ENCODE results near the gene MARCO.

The MARCO gene

DNA sequence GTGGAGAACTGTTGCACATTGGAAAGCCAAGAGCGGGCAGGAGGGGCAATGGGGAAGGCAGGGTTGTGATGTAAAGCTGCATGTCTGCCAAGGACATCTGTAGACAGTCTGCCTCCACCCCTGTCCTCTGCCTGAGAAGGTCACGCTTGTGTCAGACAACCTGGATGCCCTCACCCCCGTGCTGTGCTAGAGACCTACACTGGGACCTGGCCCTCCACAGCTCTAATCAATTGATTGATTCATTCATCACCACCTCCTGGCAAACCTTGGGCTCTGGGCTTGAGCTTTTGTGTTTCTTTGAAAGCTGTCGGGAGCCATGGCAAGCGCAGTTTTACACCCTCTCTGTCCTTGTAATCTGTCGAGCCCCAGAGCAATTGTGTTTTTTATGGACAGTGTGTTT, 41.1 kb downstream of the MARCO start:
- TF ChIP-seq YY1 (IDR thresholded peaks at IDR 0.05; ENCODE audit: insufficient read depth, insufficient read length) (no peak), ZNF274 (IDR thresholded peaks at IDR 0.05; ENCODE audit: low read depth, low read length) (no peak), SUZ12 (IDR thresholded peaks at IDR 0.05; ENCODE audit: extremely low read depth, insufficient read depth, insufficient read length) (no peak)
- DNase-seq (ENCODE audit: low read depth, low spot score), result no peak

GRCh38 chr2:118983915-118984314, 41.9 kb downstream of the MARCO start:
- H3K4me1 ChIP-seq (ENCODE audit: insufficient read depth, insufficient read length), result no peaks in the 10 kb centered on the region
- H3K9me3 ChIP-seq (ENCODE audit: insufficient read depth, low read length), result 0 out of 2 replicates have a peak, but pooled peaks cover 5% of the 10 kb centered on the region
- peaks cover 25% of the 10 kb centered on the region for H3K27me3 ChIP-seq (ENCODE audit: insufficient read depth, insufficient read length)
- H3K36me3 ChIP-seq (ENCODE audit: insufficient read depth, insufficient read length, low read length), result no peaks in the 10 kb centered on the region
- no peak for TF ChIP-seq ZNF274 (IDR thresholded peaks at IDR 0.05; ENCODE audit: low read depth, low read length)
- TF ChIP-seq YY1 (IDR thresholded peaks at IDR 0.05; ENCODE audit: insufficient read depth, insufficient read length), result no peak
- TF ChIP-seq SUZ12 (IDR thresholded peaks at IDR 0.05; ENCODE audit: extremely low read depth, insufficient read depth, insufficient read length), result no peak
- no peak overlapping the region for H3K4me3 ChIP-seq (ENCODE audit: insufficient read length, low read depth)
- no peak for DNase-seq (ENCODE audit: low read depth, low spot score)
- no peak overlapping the region for H3K9ac ChIP-seq (ENCODE audit: insufficient read length, low read depth)

More for the DNA sequence above, 41.1 kb downstream of the MARCO start:
- Histone ChIP-seq H3K4me1 (ENCODE audit: insufficient read depth, insufficient read length) (no peaks in the 10 kb centered on the region), H3K9ac (ENCODE audit: insufficient read length, low read depth) (no peak overlapping the region), H3K36me3 (ENCODE audit: insufficient read depth, insufficient read length, low read length) (no peaks in the 10 kb centered on the region), H3K4me3 (ENCODE audit: insufficient read length, low read depth) (no peak overlapping the region), H3K9me3 (ENCODE audit: insufficient read depth, low read length) (0 out of 2 replicates have a peak, but pooled peaks cover 5% of the 10 kb centered on the region), H3K27me3 (ENCODE audit: insufficient read depth, insufficient read length) (peaks cover 33% of the 10 kb centered on the region)

DNA sequence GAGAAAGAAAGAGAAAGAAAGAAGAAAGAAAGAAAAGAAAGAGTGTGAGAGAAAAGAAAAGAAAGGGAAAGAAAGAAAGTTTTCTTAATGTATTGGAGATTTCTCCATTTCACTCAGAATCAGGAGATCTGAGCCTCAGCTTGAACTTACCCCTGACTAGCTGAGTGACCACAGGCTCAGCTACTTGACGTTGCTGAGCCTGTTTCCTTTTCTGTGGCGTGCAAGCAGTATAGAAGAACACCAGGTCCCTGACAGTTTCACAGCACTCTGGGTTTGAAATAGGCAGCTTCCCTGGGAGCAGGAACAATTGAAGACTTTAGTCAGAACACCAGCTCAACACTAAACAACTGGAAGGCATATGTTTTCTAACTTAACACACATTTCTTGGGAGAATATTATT, 44.7 kb downstream of the MARCO start:
- TF ChIP-seq ZNF274 (IDR thresholded peaks at IDR 0.05; ENCODE audit: low read depth, low read length), result no peak
- no peak for TF ChIP-seq YY1 (IDR thresholded peaks at IDR 0.05; ENCODE audit: insufficient read depth, insufficient read length)
- TF ChIP-seq SUZ12 (IDR thresholded peaks at IDR 0.05; ENCODE audit: extremely low read depth, insufficient read depth, insufficient read length), result no peak
- Histone ChIP-seq H3K36me3 (ENCODE audit: insufficient read depth, insufficient read length, low read length) (no peaks in the 10 kb centered on the region), H3K4me3 (ENCODE audit: insufficient read length, low read depth) (no peak overlapping the region), H3K4me1 (ENCODE audit: insufficient read depth, insufficient read length) (no peaks in the 10 kb centered on the region), H3K27me3 (ENCODE audit: insufficient read depth, insufficient read length) (peaks cover 3% of the 10 kb centered on the region), H3K9ac (ENCODE audit: insufficient read length, low read depth) (no peak overlapping the region), H3K9me3 (ENCODE audit: insufficient read depth, low read length) (0 out of 2 replicates have a peak, but pooled peaks cover 5% of the 10 kb centered on the region)
- DNase-seq (ENCODE audit: low read depth, low spot score), result no peak

- TF ChIP-seq ZNF274 (IDR thresholded peaks at IDR 0.05; ENCODE audit: low read depth, low read length) (no peak), YY1 (IDR thresholded peaks at IDR 0.05; ENCODE audit: insufficient read depth, insufficient read length) (no peak), SUZ12 (IDR thresholded peaks at IDR 0.05; ENCODE audit: extremely low read depth, insufficient read depth, insufficient read length) (no peak)
- no peak overlapping the region for H3K9ac ChIP-seq (ENCODE audit: insufficient read length, low read depth)
- DNase-seq (ENCODE audit: low read depth, low spot score), result no peak
- H3K9me3 ChIP-seq (ENCODE audit: insufficient read depth, low read length), result 0 out of 2 replicates have a peak, but pooled peaks cover 5% of the 10 kb centered on the region
- H3K4me3 ChIP-seq (ENCODE audit: insufficient read length, low read depth), result no peak overlapping the region
- peaks cover 3% of the 10 kb centered on the region for H3K27me3 ChIP-seq (ENCODE audit: insufficient read depth, insufficient read length)
- no peaks in the 10 kb centered on the region for H3K4me1 ChIP-seq (ENCODE audit: insufficient read depth, insufficient read length)
- no peaks in the 10 kb centered on the region for H3K36me3 ChIP-seq (ENCODE audit: insufficient read depth, insufficient read length, low read length)
Observed at GRCh38 chr2:118987886-118988285, 45.9 kb downstream of the MARCO start.

DNA sequence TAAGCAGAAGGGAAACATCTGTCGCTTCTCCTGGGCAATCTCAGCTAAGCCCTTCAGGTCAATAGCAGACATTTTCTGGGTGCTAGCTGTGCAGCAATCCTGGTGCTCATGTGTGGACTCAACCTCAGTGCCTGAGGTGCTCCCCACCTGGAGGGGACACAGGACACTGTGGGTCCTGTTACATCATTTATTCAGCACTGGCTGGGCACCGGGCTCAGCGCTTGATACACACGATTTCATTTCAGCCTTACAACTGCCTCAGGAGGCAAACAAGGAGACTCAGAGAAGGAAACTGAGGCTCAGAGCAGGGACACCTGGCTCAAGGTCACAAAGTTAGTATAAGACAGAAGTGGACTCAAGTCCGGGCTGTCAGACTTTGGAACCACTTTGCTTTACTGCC, 46.7 kb downstream of the MARCO start:
- Histone ChIP-seq H3K27me3 (ENCODE audit: insufficient read depth, insufficient read length) (no peaks in the 10 kb centered on the region), H3K9me3 (ENCODE audit: insufficient read depth, low read length) (0 out of 2 replicates have a peak, but pooled peaks cover 5% of the 10 kb centered on the region), H3K9ac (ENCODE audit: insufficient read length, low read depth) (no peak overlapping the region), H3K4me3 (ENCODE audit: insufficient read length, low read depth) (no peak overlapping the region), H3K4me1 (ENCODE audit: insufficient read depth, insufficient read length) (no peaks in the 10 kb centered on the region), H3K36me3 (ENCODE audit: insufficient read depth, insufficient read length, low read length) (no peaks in the 10 kb centered on the region)
- no peak for DNase-seq (ENCODE audit: low read depth, low spot score)
- TF ChIP-seq SUZ12 (IDR thresholded peaks at IDR 0.05; ENCODE audit: extremely low read depth, insufficient read depth, insufficient read length) (no peak), ZNF274 (IDR thresholded peaks at IDR 0.05; ENCODE audit: low read depth, low read length) (no peak), YY1 (IDR thresholded peaks at IDR 0.05; ENCODE audit: insufficient read depth, insufficient read length) (no peak)

- H3K4me1 ChIP-seq (ENCODE audit: insufficient read depth, insufficient read length), result no peaks in the 10 kb centered on the region
- peaks cover 2% of the 10 kb centered on the region for H3K27me3 ChIP-seq (ENCODE audit: insufficient read depth, insufficient read length)
- H3K36me3 ChIP-seq (ENCODE audit: insufficient read depth, insufficient read length, low read length), result no peaks in the 10 kb centered on the region
- no peak overlapping the region for H3K4me3 ChIP-seq (ENCODE audit: insufficient read length, low read depth)
- no peak for DNase-seq (ENCODE audit: low read depth, low spot score)
- no peak overlapping the region for H3K9ac ChIP-seq (ENCODE audit: insufficient read length, low read depth)
- H3K9me3 ChIP-seq (ENCODE audit: insufficient read depth, low read length), result 0 out of 2 replicates have a peak, but pooled peaks cover 3% of the 10 kb centered on the region
- TF ChIP-seq YY1 (IDR thresholded peaks at IDR 0.05; ENCODE audit: insufficient read depth, insufficient read length) (no peak), ZNF274 (IDR thresholded peaks at IDR 0.05; ENCODE audit: low read depth, low read length) (no peak), SUZ12 (IDR thresholded peaks at IDR 0.05; ENCODE audit: extremely low read depth, insufficient read depth, insufficient read length) (no peak)
Observed at GRCh38 chr2:118989481-118989880, 47.5 kb downstream of the MARCO start.

DNA sequence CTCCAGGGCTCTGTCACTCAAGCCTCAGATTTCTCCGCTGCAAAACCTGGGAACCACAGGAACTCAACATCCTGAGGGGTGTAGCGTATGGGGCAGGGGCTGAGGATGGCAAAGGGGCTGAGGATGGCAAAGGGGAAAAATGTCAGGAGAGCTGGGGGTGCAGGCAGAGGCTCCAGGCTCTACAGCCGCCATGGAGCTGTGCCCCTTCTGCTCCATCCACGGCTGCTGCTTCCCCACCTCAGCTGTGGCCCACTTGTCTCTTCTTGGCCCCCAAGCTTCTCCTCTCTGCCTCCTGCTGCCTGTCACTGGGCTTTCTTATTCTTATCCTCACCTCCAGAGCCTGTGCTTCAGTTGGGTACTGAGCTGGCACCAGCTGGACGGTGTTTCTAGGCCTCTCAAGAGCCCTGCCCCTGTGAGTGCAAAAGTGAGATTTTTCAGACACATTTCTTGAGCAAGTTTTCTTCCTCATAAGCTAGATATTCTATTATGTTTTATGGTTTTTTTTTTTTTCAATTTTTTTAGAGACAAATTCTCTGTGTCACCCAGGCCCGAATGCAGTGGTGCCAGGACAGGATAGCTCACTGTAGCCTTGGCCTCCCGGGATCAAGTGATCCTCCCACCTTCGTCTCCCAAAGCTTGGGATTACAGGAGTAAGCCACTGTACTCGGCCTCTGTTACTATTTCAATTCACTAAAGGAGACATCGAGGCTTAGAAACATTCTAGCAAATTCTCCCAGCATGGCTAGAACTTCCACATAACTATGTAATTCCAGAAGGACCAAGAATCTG, 49.0 kb downstream of the MARCO start:
- no peak for TF ChIP-seq ZNF274 (IDR thresholded peaks at IDR 0.05; ENCODE audit: low read depth, low read length)
- TF ChIP-seq SUZ12 (IDR thresholded peaks at IDR 0.05; ENCODE audit: extremely low read depth, insufficient read depth, insufficient read length), result no peak
- no peak for TF ChIP-seq YY1 (IDR thresholded peaks at IDR 0.05; ENCODE audit: insufficient read depth, insufficient read length)
- Histone ChIP-seq H3K36me3 (ENCODE audit: insufficient read depth, insufficient read length, low read length) (no peaks in the 10 kb centered on the region), H3K9me3 (ENCODE audit: insufficient read depth, low read length) (no peaks in the 10 kb centered on the region), H3K27me3 (ENCODE audit: insufficient read depth, insufficient read length) (peaks cover 5% of the 10 kb centered on the region), H3K4me1 (ENCODE audit: insufficient read depth, insufficient read length) (no peaks in the 10 kb centered on the region), H3K4me3 (ENCODE audit: insufficient read length, low read depth) (no peak overlapping the region), H3K9ac (ENCODE audit: insufficient read length, low read depth) (no peak overlapping the region)
- DNase-seq (ENCODE audit: low read depth, low spot score), result no peak

Measured in NT2/D1 (cell line).